HG03354 (cell line): ENCODE results near the gene PKD2L1.
"Not testable (repeated sequence)": the region's sequence is repeated elsewhere in the genome, so short reads cannot be mapped to it uniquely, and the experiment has no call there.

Experiments used
- ATAC-seq: cut with Tn5 transposase; IDR thresholded peaks from one replicate; pipeline ENCODE4 v1.9.1; 2021; ENCODE audit warnings: mild to moderate bottlenecking; ENCODE audit not compliant: unreplicated experiment, poor library complexity, severe bottlenecking

Gene PKD2L1

GRCh38 chr10:100339236-100339635 lies 9.2 kb upstream of the PKD2L1 start:
- ATAC-seq: no peak

GRCh38 chr10:100338434-100339036 lies 8.5 kb upstream of the PKD2L1 start:
- ATAC-seq: peak; percentile 68

- ATAC-seq: no peak
Measured at GRCh38 chr10:100334762-100335161, 4.7 kb upstream of the PKD2L1 start.

GRCh38 chr10:100333661-100334440 lies 3.8 kb upstream of the PKD2L1 start:
- no peak for ATAC-seq

DNA sequence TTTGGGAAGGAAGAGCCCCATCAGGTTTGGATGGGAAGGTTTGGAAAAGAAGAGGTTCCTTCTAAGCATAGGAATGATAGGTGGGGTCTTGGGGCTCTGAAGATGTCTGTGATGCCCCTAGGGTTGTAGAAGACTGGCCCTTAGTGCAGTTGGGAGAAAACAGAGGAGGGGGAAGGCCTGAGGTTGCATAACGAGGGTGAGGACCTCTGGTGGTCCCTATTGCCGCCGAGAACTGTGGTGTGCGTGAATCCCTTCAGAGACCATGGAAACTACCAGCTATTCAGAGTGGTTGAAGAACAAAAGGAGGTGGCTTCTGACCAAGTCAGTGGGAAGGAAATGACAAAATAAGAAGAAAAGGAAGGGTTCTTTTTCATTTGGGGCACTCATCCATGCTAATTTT lies 3.1 kb upstream of the PKD2L1 start:
- no peak for ATAC-seq

- ATAC-seq: no peak
Measured at GRCh38 chr10:100328198-100328597, 1.8 kb downstream of the PKD2L1 start.

DNA sequence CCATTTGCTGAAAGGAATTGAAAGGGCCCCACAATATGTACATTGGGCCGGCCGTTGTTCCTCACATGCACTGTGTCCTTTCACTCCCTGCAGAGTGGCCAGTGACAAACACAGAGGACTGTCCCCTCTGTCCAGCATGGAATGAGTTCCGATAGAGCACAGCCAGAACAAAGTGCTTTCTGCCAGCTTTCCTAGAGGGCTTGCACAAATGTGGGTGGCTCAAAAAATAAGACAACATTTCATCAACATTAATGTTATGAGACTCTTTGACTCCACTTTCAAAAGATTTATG lies 2.4 kb downstream of the PKD2L1 start:
- ATAC-seq: no peak

- peak; percentile 99 for ATAC-seq
Measured at GRCh38 chr10:100327007-100327717, 2.9 kb downstream of the PKD2L1 start.

- no peak for ATAC-seq
Measured at GRCh38 chr10:100325158-100325557, 4.9 kb downstream of the PKD2L1 start.

GRCh38 chr10:100319707-100320402 lies 10.2 kb downstream of the PKD2L1 start:
- no peak for ATAC-seq

DNA sequence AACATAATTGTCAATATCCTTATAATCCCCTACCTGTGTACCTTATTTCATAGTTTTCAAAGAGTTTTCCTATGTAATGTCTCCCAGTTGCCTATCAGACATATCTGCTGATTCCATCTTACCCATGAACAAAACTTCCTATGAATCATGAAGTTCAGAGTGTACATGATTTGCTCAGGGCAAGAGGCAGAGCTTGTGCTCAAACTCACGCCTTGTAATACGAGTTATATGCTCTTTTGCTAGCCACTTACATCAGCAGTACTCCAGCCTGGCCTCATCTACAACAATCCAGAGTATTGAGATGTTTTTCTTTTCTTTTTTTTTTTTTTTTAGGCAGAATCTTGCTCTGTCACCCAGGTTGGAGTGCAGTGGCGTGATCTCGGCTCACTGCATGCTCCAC lies 11.8 kb downstream of the PKD2L1 start:
- no peak for ATAC-seq

- no peak for ATAC-seq
Measured at GRCh38 chr10:100315615-100316014, 14.4 kb downstream of the PKD2L1 start.

GRCh38 chr10:100311298-100311697 lies 18.7 kb downstream of the PKD2L1 start:
- no peak for ATAC-seq

GRCh38 chr10:100307684-100308083 lies 22.3 kb downstream of the PKD2L1 start:
- no peak for ATAC-seq

GRCh38 chr10:100306861-100307260 lies 23.2 kb downstream of the PKD2L1 start:
- no peak for ATAC-seq

DNA sequence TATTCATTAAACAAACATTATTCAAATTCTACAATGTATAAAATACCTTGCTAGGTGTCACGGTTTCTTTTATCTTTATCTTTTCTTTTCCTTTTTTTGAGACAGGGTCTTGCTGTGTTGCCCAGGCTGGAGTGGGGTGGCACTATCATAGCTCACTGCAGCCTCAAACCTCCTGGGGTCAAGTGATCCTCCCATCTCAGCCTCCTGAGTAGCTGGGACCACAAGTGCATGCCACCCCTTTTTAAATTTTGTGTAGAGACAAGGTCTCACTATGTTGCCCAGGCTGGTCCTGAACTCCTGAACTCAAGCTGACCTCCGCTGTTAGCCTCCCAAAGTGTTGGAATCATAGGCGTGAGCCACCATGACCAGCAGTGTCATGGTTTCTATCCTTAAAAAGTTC lies 25.6 kb downstream of the PKD2L1 start:
- no peak for ATAC-seq

- ATAC-seq: no peak
Measured at GRCh38 chr10:100303724-100304319, 26.2 kb downstream of the PKD2L1 start.

GRCh38 chr10:100301123-100301522 lies 28.9 kb downstream of the PKD2L1 start:
- not testable (repeated sequence) for ATAC-seq

DNA sequence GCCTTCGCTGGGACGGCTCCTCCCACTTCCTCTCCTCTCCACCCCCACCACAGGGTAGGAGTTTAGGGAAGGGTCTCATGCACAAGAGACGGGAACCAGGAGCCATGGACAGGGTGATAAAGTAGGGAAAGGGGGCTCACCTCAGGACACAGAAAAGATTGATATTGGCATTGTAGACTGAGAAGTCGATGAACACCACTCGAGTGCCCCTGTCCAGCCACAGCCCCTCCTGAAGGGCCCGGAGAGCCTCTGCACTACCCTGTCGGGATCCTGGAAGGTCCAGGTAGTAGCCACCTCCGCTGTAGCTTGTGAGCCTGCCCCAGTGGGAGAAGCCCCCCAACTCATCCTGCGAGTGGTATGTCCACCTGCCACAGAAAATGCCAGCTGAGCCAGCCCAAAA lies 32.8 kb downstream of the PKD2L1 start:
- ATAC-seq: no peak

- no peak for ATAC-seq
Measured at GRCh38 chr10:100293066-100293465, 37.0 kb downstream of the PKD2L1 start.
